Sigmoid colon (tissue), 7 donors: ENCODE results near the gene GTSF1L. TPM values are rescaled to one million over a fixed set of nuclear protein-coding genes. Genes with fewer than 3 reads are reported as not detected.

ENCODE experiments used
- DNase-seq: peaks from one replicate; pipeline ENCODE4 v3.0.0-alpha.2; 2019
- H3K27ac ChIP-seq, 4 donors: fragments of 200-600 bp; sonication (generic); one replicate each; pipeline ENCODE4 v1.5.1; 2016 to 2019; ENCODE audit warnings: mild to moderate bottlenecking in 1 of 4
- H3K27me3 ChIP-seq, 3 donors: fragments of 200-600 bp; sonication (generic); one replicate each; pipeline ENCODE4 v1.5.1; 2019; ENCODE audit warnings: mild to moderate bottlenecking in 1 of 3
- H3K36me3 ChIP-seq, 4 donors: fragments of 200-600 bp; sonication (generic); one replicate each; pipeline ENCODE4 v1.5.1; 2016 to 2019
- H3K4me1 ChIP-seq, 4 donors: fragments of 200-600 bp; sonication (generic); one replicate each; pipeline ENCODE4 v1.5.1; 2017 to 2019
- H3K4me3 ChIP-seq, 4 donors: fragments of 200-600 bp; sonication (generic); one replicate each; pipeline ENCODE4 v1.5.1; 2017 to 2019; ENCODE audit warnings: mild to moderate bottlenecking in 2 of 4, moderate library complexity in 1 of 4
- H3K9me3 ChIP-seq, 4 donors: fragments of 200-600 bp in 3 of 4; sonication (generic) in 3 of 4; one replicate each; pipeline versions ENCODE4 v1.5.1 to v1.6.1; 2013 to 2019
- EP300 ChIP-seq, 4 donors: sonication (generic); formaldehyde crosslinking; IDR thresholded peaks; one replicate each; pipeline ENCODE4 v1.6.1; 2017; ENCODE audit warnings: antibody characterized with exemption in 4 of 4
- POLR2A ChIP-seq, 2 donors: fragments of 450-650 bp; IDR thresholded peaks; one replicate each; pipeline ENCODE4 v1.6.1; 2016; ENCODE audit warnings: antibody characterized with exemption in 2 of 2, mild to moderate bottlenecking in 2 of 2, moderate library complexity in 2 of 2
- POLR2AphosphoS5 ChIP-seq, 4 donors: sonication (generic); formaldehyde crosslinking; IDR thresholded peaks; one replicate each; pipeline ENCODE4 v1.6.1; 2017; ENCODE audit warnings: antibody characterized with exemption in 4 of 4
- WGBS, 2 donors: extraction: QIAGEN DNeasy Blood & Tissue Kit; methylation state at CpG; one replicate each; pipeline ENCODE4 v1.1.7; 2013; 5-methylcytosine and 5-hydroxymethylcytosine counted together
- intact Hi-C: fragments of 100-400 bp; cut with DNase I; formaldehyde crosslinking; loops from one replicate; pipeline ENCODE4 v1.15.1; 2023
- polyA plus RNA-seq, 3 donors: library from polyadenylated mRNA; stranded (reverse); fragments of 200-250 nt; gene quantifications; one replicate each; pipeline ENCODE4 v1.2.3, GENCODE V29; 2013
- total RNA-seq, 4 donors: library from RNA; depleted of rRNA; stranded (reverse); fragments of >200 nt; gene quantifications; one replicate each; pipeline ENCODE4 v1.1.0, GENCODE V29; 2016
- TF ChIP-seq, protein P1 (sequence below), 4 experiments: fragments of 450-650 bp in 3 of 4; fragments of 200-600 bp in 1 of 4; IDR thresholded peaks; one replicate each; pipeline ENCODE4 v1.5.1; 2016 to 2019; ENCODE audit warnings: antibody characterized with exemption in 4 of 4, mild to moderate bottlenecking in 3 of 4, moderate library complexity in 2 of 4
- donor health status: healthy with polysubstance abuse.
- donor health status: Bipolar disorder and iron deficiency.
- donor health status: healthy.

GTSF1L gene
- total and polyA plus RNA-seq, 7 donors, result 0.17 TPM; not detected in 6

DNA sequence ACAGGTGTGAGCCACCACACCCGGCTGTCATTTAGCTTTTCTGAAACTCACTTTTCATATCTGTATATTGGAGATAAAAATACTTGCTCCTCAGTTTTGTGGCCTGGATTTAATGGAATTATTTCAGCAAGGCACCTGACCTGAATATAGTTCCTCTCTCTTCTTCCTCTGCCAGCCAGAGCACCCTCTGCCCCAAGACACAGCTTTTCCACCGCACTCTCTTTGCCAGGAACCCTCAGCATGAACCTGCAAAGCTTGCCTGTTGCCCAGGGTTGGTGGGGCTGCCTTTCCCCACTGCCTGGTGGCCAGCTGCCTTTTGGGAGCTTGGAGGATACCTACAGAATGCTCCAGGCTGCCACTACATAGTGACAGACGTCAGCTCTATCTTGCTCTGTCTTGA, 3.1 kb downstream of the GTSF1L start:
- no peak for DNase-seq

DNA sequence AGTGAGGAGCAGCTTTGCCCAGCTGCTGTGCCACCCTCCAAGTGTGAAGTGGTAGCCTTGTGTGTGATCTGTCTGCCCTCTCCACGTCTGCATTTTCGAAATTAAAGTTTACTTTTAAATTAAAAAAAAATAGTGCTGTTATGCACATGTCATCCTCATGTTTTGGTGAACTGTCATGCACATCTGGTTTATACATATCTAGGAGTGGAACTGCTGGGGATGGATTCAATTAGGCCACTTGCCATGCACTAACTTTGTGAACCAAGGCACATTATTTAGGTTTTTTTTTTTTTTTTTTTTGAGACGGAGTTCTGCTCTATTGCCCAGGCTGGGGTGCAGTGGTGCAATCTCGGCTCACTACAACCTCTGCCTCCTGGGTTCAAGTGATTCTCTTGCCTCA, 3.6 kb downstream of the GTSF1L start:
- no peak overlapping the region for H3K4me3 ChIP-seq
- no peak overlapping the region for H3K27ac ChIP-seq
- WGBS, 2 donors, result 72 to 78% methylated on average over 4 of the region's 4 CpGs
- TF ChIP-seq, protein P1, sequence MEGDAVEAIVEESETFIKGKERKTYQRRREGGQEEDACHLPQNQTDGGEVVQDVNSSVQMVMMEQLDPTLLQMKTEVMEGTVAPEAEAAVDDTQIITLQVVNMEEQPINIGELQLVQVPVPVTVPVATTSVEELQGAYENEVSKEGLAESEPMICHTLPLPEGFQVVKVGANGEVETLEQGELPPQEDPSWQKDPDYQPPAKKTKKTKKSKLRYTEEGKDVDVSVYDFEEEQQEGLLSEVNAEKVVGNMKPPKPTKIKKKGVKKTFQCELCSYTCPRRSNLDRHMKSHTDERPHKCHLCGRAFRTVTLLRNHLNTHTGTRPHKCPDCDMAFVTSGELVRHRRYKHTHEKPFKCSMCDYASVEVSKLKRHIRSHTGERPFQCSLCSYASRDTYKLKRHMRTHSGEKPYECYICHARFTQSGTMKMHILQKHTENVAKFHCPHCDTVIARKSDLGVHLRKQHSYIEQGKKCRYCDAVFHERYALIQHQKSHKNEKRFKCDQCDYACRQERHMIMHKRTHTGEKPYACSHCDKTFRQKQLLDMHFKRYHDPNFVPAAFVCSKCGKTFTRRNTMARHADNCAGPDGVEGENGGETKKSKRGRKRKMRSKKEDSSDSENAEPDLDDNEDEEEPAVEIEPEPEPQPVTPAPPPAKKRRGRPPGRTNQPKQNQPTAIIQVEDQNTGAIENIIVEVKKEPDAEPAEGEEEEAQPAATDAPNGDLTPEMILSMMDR (IDR thresholded peaks at IDR 0.05), result no peak
- no peak for TF ChIP-seq POLR2AphosphoS5 (IDR thresholded peaks at IDR 0.05)
- no peak for TF ChIP-seq POLR2A (IDR thresholded peaks at IDR 0.05)
- TF ChIP-seq EP300 (IDR thresholded peaks at IDR 0.05), result no peak
- H3K4me1 ChIP-seq, result no peaks in the 10 kb centered on the region
- H3K27me3 ChIP-seq, result no peaks in the 10 kb centered on the region
- no peak for DNase-seq
- no peaks in the 10 kb centered on the region for H3K36me3 ChIP-seq
- intact Hi-C loops, result no loop called here
- no peaks in the 10 kb centered on the region for H3K9me3 ChIP-seq

More for the DNA sequence above, 3.1 kb downstream of the GTSF1L start:
- TF ChIP-seq, protein P1 (IDR thresholded peaks at IDR 0.05), result no peak
- no peak for TF ChIP-seq POLR2AphosphoS5 (IDR thresholded peaks at IDR 0.05)
- TF ChIP-seq POLR2A (IDR thresholded peaks at IDR 0.05), result no peak
- no peak for TF ChIP-seq EP300 (IDR thresholded peaks at IDR 0.05)
- no peaks in the 10 kb centered on the region for H3K9me3 ChIP-seq
- H3K36me3 ChIP-seq, result no peaks in the 10 kb centered on the region
- 89 to 93% methylated on average over 3 of the region's 3 CpGs for WGBS, 2 donors
- no peak overlapping the region for H3K27ac ChIP-seq
- intact Hi-C loops, result no loop called here
- no peak overlapping the region for H3K4me3 ChIP-seq
- H3K27me3 ChIP-seq, result no peaks in the 10 kb centered on the region
- no peaks in the 10 kb centered on the region for H3K4me1 ChIP-seq

DNA sequence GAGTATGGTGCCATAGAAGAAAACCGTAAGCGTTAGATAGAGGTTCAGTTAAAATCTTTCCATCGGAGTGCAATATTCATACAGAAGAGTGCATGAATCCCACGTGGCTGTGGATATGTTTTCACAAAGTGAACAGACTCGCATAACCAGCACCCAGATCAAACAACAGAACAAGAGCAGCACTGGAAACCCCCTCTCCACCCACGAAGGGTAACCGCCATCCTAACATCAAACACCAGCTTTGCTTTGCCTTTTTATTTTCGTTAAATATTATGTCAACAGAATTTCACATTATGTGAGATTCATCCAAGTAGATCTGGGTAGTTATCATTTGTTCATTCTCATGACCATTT, 4.7 kb downstream of the GTSF1L start:
- no peak for TF ChIP-seq POLR2A (IDR thresholded peaks at IDR 0.05)
- no peaks in the 10 kb centered on the region for H3K27me3 ChIP-seq
- no peaks in the 10 kb centered on the region for H3K36me3 ChIP-seq
- H3K9me3 ChIP-seq, result no peaks in the 10 kb centered on the region
- DNase-seq, result no peak
- no peaks in the 10 kb centered on the region for H3K4me1 ChIP-seq
- H3K27ac ChIP-seq, result no peak overlapping the region
- intact Hi-C loops, result no loop called here
- WGBS, 2 donors, result 31 to 49% methylated on average over 8 of the region's 8 CpGs
- no peak overlapping the region for H3K4me3 ChIP-seq

DNA sequence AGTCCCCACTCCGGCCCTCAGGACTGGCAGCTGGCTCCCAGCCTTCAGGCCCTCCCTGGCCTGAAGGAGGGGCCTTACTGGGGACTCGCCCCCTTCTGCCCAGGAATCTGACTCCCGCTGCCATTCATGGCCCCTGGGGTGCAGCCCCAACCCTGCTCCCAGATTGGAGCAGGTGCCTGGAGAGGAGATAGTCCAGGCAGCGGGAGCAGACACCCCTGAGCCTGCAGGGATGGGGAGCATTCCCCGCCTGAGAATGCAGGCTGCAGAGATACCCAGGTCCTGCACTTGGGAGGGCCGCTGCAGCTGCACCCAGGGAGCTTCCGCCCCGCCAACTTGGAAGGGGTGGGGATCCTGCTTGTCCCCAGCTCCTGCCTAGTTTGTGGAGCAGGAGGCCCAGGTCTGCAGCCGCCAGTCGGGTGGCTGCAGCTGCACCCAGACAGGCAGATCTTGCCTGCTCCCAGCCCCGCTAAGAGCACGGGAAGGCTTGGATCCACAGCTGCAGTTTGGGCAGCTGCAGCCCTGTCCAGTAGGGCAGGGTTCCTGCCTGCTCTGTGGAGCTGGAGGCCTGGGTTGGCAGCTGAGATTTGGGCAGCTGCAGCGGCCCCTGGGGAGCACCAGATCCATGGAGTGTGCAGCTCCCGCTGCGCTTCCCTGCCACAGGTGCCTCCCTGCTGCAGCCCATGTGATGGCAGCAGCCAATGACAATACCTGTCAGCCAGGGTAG, 5.2 kb downstream of the GTSF1L start:
- 35 to 53% methylated on average over 15 of the region's 15 CpGs for WGBS, 2 donors
- no peak for DNase-seq

DNA sequence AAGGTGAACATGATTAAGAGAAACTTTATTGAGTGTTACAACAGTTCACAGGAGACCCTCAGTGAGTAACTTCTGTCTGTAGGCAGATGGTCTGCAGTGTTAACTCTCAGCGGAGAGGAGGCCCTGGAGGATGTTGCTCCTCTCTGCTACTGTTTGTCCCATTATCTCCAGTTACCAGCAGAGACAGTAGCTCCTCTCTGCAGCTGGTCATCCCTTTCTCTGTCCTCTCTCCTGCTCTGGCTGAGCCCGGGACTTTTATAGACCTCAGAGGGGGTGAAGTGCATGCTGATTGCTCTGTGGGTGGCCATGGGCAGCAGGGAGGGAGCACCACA, 5.7 kb downstream of the GTSF1L start:
- intact Hi-C loops, result no loop called here
- H3K27ac ChIP-seq, result no peak overlapping the region
- H3K36me3 ChIP-seq, result no peaks in the 10 kb centered on the region
- no peaks in the 10 kb centered on the region for H3K4me1 ChIP-seq
- TF ChIP-seq, protein P1 (IDR thresholded peaks at IDR 0.05), result no peak
- TF ChIP-seq EP300 (IDR thresholded peaks at IDR 0.05) (no peak), POLR2A (IDR thresholded peaks at IDR 0.05) (no peak), POLR2AphosphoS5 (IDR thresholded peaks at IDR 0.05) (no peak)
- H3K4me3 ChIP-seq, result no peak overlapping the region
- 0 to 21% methylated on average over 2 of the region's 2 CpGs for WGBS, 2 donors
- no peaks in the 10 kb centered on the region for H3K27me3 ChIP-seq
- no peak for DNase-seq
- H3K9me3 ChIP-seq, result no peaks in the 10 kb centered on the region

More for the DNA sequence above, 5.2 kb downstream of the GTSF1L start:
- intact Hi-C loops, result no loop called here
- Histone ChIP-seq H3K36me3 (no peaks in the 10 kb centered on the region), H3K27ac (no peak overlapping the region), H3K4me1 (no peaks in the 10 kb centered on the region), H3K4me3 (no peak overlapping the region), H3K9me3 (no peaks in the 10 kb centered on the region), H3K27me3 (no peaks in the 10 kb centered on the region)
- TF ChIP-seq POLR2AphosphoS5 (IDR thresholded peaks at IDR 0.05) (no peak), POLR2A (IDR thresholded peaks at IDR 0.05) (no peak), EP300 (IDR thresholded peaks at IDR 0.05) (no peak)
- TF ChIP-seq, protein P1 (IDR thresholded peaks at IDR 0.05), result no peak
